Measurements from ENCODE around the gene PLEKHG4. TPM values are rescaled to one million over a fixed set of nuclear protein-coding genes. Genes with fewer than 3 reads are reported as not detected.

The PLEKHG4 gene
- total and polyA plus RNA-seq, 9 of the 15 experiments (the other 6 are each of a cell fraction or from before 2014, with no cell fraction given) = 3.7 to 36.8 (median 17.9) TPM

- BruUV-seq (replicated peaks) = no TSS peak
- Histone ChIP-seq H3K4me2 (ENCODE audit: insufficient read depth, low read length) (peak overlapping the region; percentile 91), H3K9ac (ENCODE audit: insufficient read depth in 1 of 2, low read depth in 2 of 2, low read length in 2 of 2) (peak overlapping the region; percentile 79 to 96), H2AFZ (ENCODE audit: low read depth, low read length) (no peak overlapping the region), H3K9me3 (replicated peaks; ENCODE audit: control insufficient read depth, insufficient read depth, low read depth, low read length) (no peaks in the 10 kb centered on the region), H3K4me1 (replicated peaks in 1 of 2; ENCODE audit: control insufficient read depth in 2 of 2, insufficient read depth in 2 of 2, low read length in 2 of 2) (peaks cover 70 to 88% of the 10 kb centered on the region in 2 experiments), H4K20me1 (replicated peaks; ENCODE audit: control insufficient read depth, insufficient read depth, low read length) (no peaks in the 10 kb centered on the region), H3K4me3 (peak overlapping the region; percentile 88; the same call in 1 of the 2 replicates), H3K9me1 (ENCODE audit: control insufficient read depth, insufficient read depth, low read length) (no peaks in the 10 kb centered on the region), H3K27ac (ENCODE audit: extremely low read depth, low read depth, low read length) (peak overlapping the region; percentile 68), H3K36me3 (ENCODE audit: control insufficient read depth, insufficient read depth, low read length) (peaks cover 30% of the 10 kb centered on the region; the same call in 2 of the 3 replicates), H3K27me3 (ENCODE audit: control insufficient read depth in 2 of 2, insufficient read depth in 2 of 2, low read length in 2 of 2) (no peaks in the 10 kb centered on the region), H3K79me2 (ENCODE audit: control insufficient read depth, insufficient read depth, low read length) (peaks cover 69% of the 10 kb centered on the region)
- WGBS (ENCODE audit: insufficient coverage, low coverage, missing lambda C conversion rate) = 32% methylated on average over 4 of the region's 4 CpGs
- FAIRE-seq (no peak), ATAC-seq (no peak), DNase-seq (ENCODE audit: extremely low read depth in 1 of 4, low spot score in 3 of 4) (no peak)
- CTCF ChIA-PET (ENCODE audit: low intra/inter-chr PET ratio) = no interaction called here
- POLR2A ChIA-PET = interaction anchor here (1.0 to 2.3 kb wide), 3 partner anchors 9 to 18 kb away, joined by 5 to 14 read pairs (median 10); partner anchors contain the start of gene TMEM208
- in situ Hi-C loops (cut with MboI) (no loop called here), intact Hi-C loops (cut with micrococcal nuclease) (loop anchor here (5.0 to 10.0 kb wide), 2 partner anchors 270 to 293 kb away; no protein-coding TSS in a partner anchor)
- TF ChIP-seq RBM39 (optimal IDR thresholded peaks at IDR 0.05; ENCODE audit: low read depth, low read length) (no peak), NUFIP1 (IDR thresholded peaks at IDR 0.05; ENCODE audit: partially characterized antibody) (no peak), MTA2 (IDR thresholded peaks at IDR 0.05; ENCODE audit: low read depth) (no peak), PKNOX1 (IDR thresholded peaks at IDR 0.05) (no peak), PTRF (tag; IDR thresholded peaks at IDR 0.05) (no peak), ZBTB40 (IDR thresholded peaks at IDR 0.05) (no peak), ZBTB40 (CRISPR knock-in tag; IDR thresholded peaks at IDR 0.05) (no peak), LCOR (CRISPR knock-in tag; IDR thresholded peaks at IDR 0.05) (no peak), GTF3C2 (IDR thresholded peaks at IDR 0.05; ENCODE audit: borderline replicate concordance, extremely low read depth, insufficient read length) (no peak), TEAD2 (tag; IDR thresholded peaks at IDR 0.05) (no peak)
These were observed 34.1 kb upstream of the PLEKHG4 start for GRCh38 chr16:67245186-67245585.
